SK-N-SH (cell line): ENCODE results near the gene HAPLN2.

Experiments used
- CTCF ChIP-seq: fragments of 200-600 bp; sonication (generic); IDR thresholded peaks from 2 replicates; pipeline ENCODE4 v1.6.1; 2017; ENCODE audit warnings: antibody characterized with exemption, mild to moderate bottlenecking, moderate library complexity
- GABPA ChIP-seq: IDR thresholded peaks from 2 replicates; pipeline ENCODE4 v1.4.0; 2012; ENCODE audit warnings: low read depth, mild to moderate bottlenecking
- POLR2AphosphoS5 ChIP-seq: IDR thresholded peaks from 2 replicates; pipeline ENCODE4 v1.6.1; 2012; ENCODE audit warnings: low read depth, low read length
- SMC3 ChIP-seq: IDR thresholded peaks from 2 replicates; pipeline ENCODE4 v1.6.1; 2012; ENCODE audit warnings: low read depth, low read length, improper control_type of control experiment
- YY1 ChIP-seq: IDR thresholded peaks from 2 replicates; pipeline ENCODE4 v1.4.0; 2012; ENCODE audit warnings: low read depth, mild to moderate bottlenecking

- TF ChIP-seq CTCF (no peak), POLR2AphosphoS5 (no peak), YY1 (no peak), SMC3 (no peak), GABPA (no peak)
These were observed 13.1 kb downstream of the HAPLN2 start for GRCh38 chr1:156632355-156632754.
